A549 (cell line): ENCODE data around the gene RSRC2. TPM values are rescaled to one million over a fixed set of nuclear protein-coding genes. Genes with fewer than 3 reads are reported as not detected.

Experiments used
- ATAC-seq, 2 experiments: fragments of 200-7000 bp in 1 of 2; fragments of >200 bp in 1 of 2; cut with Nextera tagmentation in 1 of 2; cut with Tn5 transposase in 1 of 2; 3 replicates each; pipeline versions ENCODE4 v1.8.0 to v1.9.1; 2018 to 2020; ENCODE audit warnings: mild to moderate bottlenecking in 1 of 2, moderate library complexity in 1 of 2
- CTCF ChIA-PET: fragments of 300-600 bp; sonication (Branson Sonifier 250); formaldehyde crosslinking; extraction: SDS; loops from one replicate; lab custom pipeline; 2021; ENCODE audit warnings: antibody characterized with exemption, inconsistent platforms; lab: Yijun Ruan, JAX
- POLR2A ChIA-PET: fragments of 350-600 bp; formaldehyde crosslinking; extraction: SDS; loops from one replicate; lab custom pipeline; 2021; ENCODE audit warnings: antibody characterized with exemption, inconsistent platforms; lab: Yijun Ruan, JAX
- DNase-seq, 2 experiments: peaks; one replicate each; pipeline versions ENCODE4 v3.0.0 to v3.0.0-alpha.2; 2011 to 2016; ENCODE audit warnings: low read depth in 1 of 2, low spot score in 1 of 2
- FAIRE-seq: peaks from 2 replicates; lab custom pipeline; 2011; peaks lifted over from hg19 to GRCh38; lab: Jason Lieb, UNC
- H3K27ac ChIP-seq, 2 experiments: fragments of >200 bp; sonication (Bioruptor Twin); formaldehyde crosslinking; 3 replicates each; pipeline ENCODE4 v1.5.1; 2016 to 2017
- H3K4me1 ChIP-seq: fragments of >200 bp; sonication (Bioruptor Twin); formaldehyde crosslinking; 3 replicates; pipeline ENCODE4 v1.6.1; 2016
- H3K4me2 ChIP-seq: fragments of >200 bp; sonication (Bioruptor Twin); formaldehyde crosslinking; 3 replicates; pipeline ENCODE4 v1.6.1; 2016
- H3K4me3 ChIP-seq: fragments of >200 bp; sonication (Bioruptor Twin); formaldehyde crosslinking; 3 replicates; pipeline ENCODE4 v1.5.1; 2016
- H3K9me3 ChIP-seq: fragments of >200 bp; sonication (Bioruptor Twin); formaldehyde crosslinking; 3 replicates; pipeline ENCODE4 v1.6.1; 2016
- CEBPB ChIP-seq, 2 experiments: fragments of >200 bp in 1 of 2; sonication (Bioruptor Twin) in 1 of 2; formaldehyde crosslinking in 1 of 2; IDR thresholded peaks; 2 replicates each; pipeline ENCODE4 v1.6.1; 2012 to 2016
- CHD2 ChIP-seq: fragments of 150-350 bp; IDR thresholded peaks from 2 replicates; pipeline ENCODE4 v1.6.1; 2014; ENCODE audit warnings: low read length; ENCODE audit not compliant: partially characterized antibody
- CHD4 ChIP-seq: fragments of 200-600 bp; sonication (generic); IDR thresholded peaks from 2 replicates; pipeline ENCODE4 v1.6.1; 2016; ENCODE audit warnings: antibody characterized with exemption, mild to moderate bottlenecking, borderline replicate concordance
- E2F6 ChIP-seq: IDR thresholded peaks from 2 replicates; pipeline ENCODE4 v1.6.1; 2012; ENCODE audit warnings: low read depth, borderline replicate concordance
- EHF ChIP-seq: fragments of 250-450 bp; sonication (Bioruptor Pico); IDR thresholded peaks from 2 replicates; pipeline ENCODE4 v1.5.0; 2020; ENCODE audit warnings: mild to moderate bottlenecking
- EP300 ChIP-seq, 2 experiments: fragments of >200 bp; sonication (Bioruptor Twin); formaldehyde crosslinking; IDR thresholded peaks; 2 replicates in 1 of 2; 3 replicates in 1 of 2; pipeline ENCODE4 v1.6.1; 2016 to 2017
- FOSB ChIP-seq: fragments of 250-450 bp; sonication (Bioruptor Pico); IDR thresholded peaks from 2 replicates; pipeline ENCODE4 v1.5.0; 2020; ENCODE audit warnings: mild to moderate bottlenecking, moderate library complexity
- FOSL2 ChIP-seq, 2 experiments: fragments of 450-650 bp in 1 of 2; fragments of >200 bp in 1 of 2; sonication (Bioruptor Twin) in 1 of 2; formaldehyde crosslinking; IDR thresholded peaks; 2 replicates each; pipeline versions ENCODE4 v1.5.0 to v1.6.1; 2016 to 2020; ENCODE audit warnings: mild to moderate bottlenecking in 1 of 2, moderate library complexity in 1 of 2
- FOXS1 ChIP-seq: fragments of 250-450 bp; sonication (Bioruptor Pico); IDR thresholded peaks from 2 replicates; pipeline ENCODE4 v1.5.0; 2020; ENCODE audit warnings: mild to moderate bottlenecking, moderate library complexity
- HDAC2 ChIP-seq: fragments of 200-600 bp; sonication (generic); IDR thresholded peaks from 2 replicates; pipeline ENCODE4 v1.6.1; 2016
- HMGXB4 ChIP-seq: fragments of 250-450 bp; sonication (Bioruptor Pico); IDR thresholded peaks from 2 replicates; pipeline ENCODE4 v1.5.0; 2021; ENCODE audit warnings: mild to moderate bottlenecking, moderate library complexity, borderline replicate concordance
- HOXB13 ChIP-seq: fragments of 250-450 bp; sonication (Bioruptor Pico); IDR thresholded peaks from 2 replicates; pipeline ENCODE4 v1.5.0; 2020; ENCODE audit warnings: low read depth, mild to moderate bottlenecking, moderate library complexity
- HOXB5 ChIP-seq: fragments of 250-450 bp; sonication (Bioruptor Pico); IDR thresholded peaks from 2 replicates; pipeline ENCODE4 v1.5.0; 2020; ENCODE audit warnings: mild to moderate bottlenecking, moderate library complexity
- KDM1A ChIP-seq: fragments of 200-600 bp; sonication (generic); IDR thresholded peaks from 2 replicates; pipeline ENCODE4 v1.6.1; 2016; ENCODE audit warnings: low read depth, mild to moderate bottlenecking
- KDM5A ChIP-seq: fragments of 200-600 bp; sonication (generic); IDR thresholded peaks from 2 replicates; pipeline ENCODE4 v1.6.1; 2016; ENCODE audit warnings: antibody characterized with exemption, mild to moderate bottlenecking
- MAFK ChIP-seq: fragments of 450-650 bp; IDR thresholded peaks from 2 replicates; pipeline ENCODE4 v1.6.1; 2014; ENCODE audit not compliant: partially characterized antibody
- MAX ChIP-seq: IDR thresholded peaks from 2 replicates; pipeline ENCODE4 v1.6.1; 2012
- MAZ ChIP-seq: fragments of 150-350 bp; IDR thresholded peaks from 2 replicates; pipeline ENCODE4 v1.6.1; 2014; ENCODE audit warnings: antibody characterized with exemption, low read depth, low read length, borderline replicate concordance
- MYC ChIP-seq: IDR thresholded peaks from 2 replicates; pipeline ENCODE4 v1.6.1; 2012; ENCODE audit warnings: mild to moderate bottlenecking, inconsistent platforms, low read length, improper control_type of control experiment, borderline replicate concordance
- NFE2L2 ChIP-seq: fragments of 150-350 bp; conservative IDR thresholded peaks from 2 replicates; pipeline ENCODE4 v1.6.1; 2014; ENCODE audit warnings: low read length
- NPAS2 ChIP-seq: fragments of 250-450 bp; sonication (Bioruptor Pico); IDR thresholded peaks from 2 replicates; pipeline ENCODE4 v1.8.0; 2022; ENCODE audit warnings: mild to moderate bottlenecking, moderate library complexity, borderline replicate concordance
- PBX3 ChIP-seq: IDR thresholded peaks from 2 replicates; pipeline ENCODE4 v1.6.1; 2012
- PHF8 ChIP-seq: fragments of 200-600 bp; sonication (generic); IDR thresholded peaks from 2 replicates; pipeline ENCODE4 v1.6.1; 2016; ENCODE audit warnings: low read depth, mild to moderate bottlenecking, antibody characterized with exemption, moderate library complexity, borderline replicate concordance
- POLR2A ChIP-seq: IDR thresholded peaks from 2 replicates; pipeline ENCODE4 v1.6.1; 2012; ENCODE audit warnings: mild to moderate bottlenecking, low read length
- POLR2AphosphoS2 ChIP-seq: conservative IDR thresholded peaks from 2 replicates; pipeline ENCODE4 v1.6.1; 2012; ENCODE audit warnings: low read length, improper control_type of control experiment, inconsistent platforms
- RAD21 ChIP-seq, 2 experiments: fragments of >200 bp in 1 of 2; sonication (Bioruptor Twin) in 1 of 2; formaldehyde crosslinking in 1 of 2; IDR thresholded peaks in 1 of 2; conservative IDR thresholded peaks in 1 of 2; 2 replicates in 1 of 2; 3 replicates in 1 of 2; pipeline ENCODE4 v1.6.1; 2012 to 2018; ENCODE audit warnings: inconsistent platforms in 1 of 2
- RCOR1 ChIP-seq: fragments of 150-350 bp; IDR thresholded peaks from 2 replicates; pipeline ENCODE4 v1.6.1; 2014; ENCODE audit warnings: antibody characterized with exemption, low read length, low read depth
- REST ChIP-seq: fragments of 200-600 bp; sonication (generic); IDR thresholded peaks from 2 replicates; pipeline ENCODE4 v1.6.1; 2016; ENCODE audit warnings: antibody characterized with exemption, mild to moderate bottlenecking, moderate library complexity
- RFX5 ChIP-seq: fragments of 450-650 bp; IDR thresholded peaks from 2 replicates; pipeline ENCODE4 v1.7.1; 2014; ENCODE audit warnings: antibody characterized with exemption, mild to moderate bottlenecking, moderate library complexity
- TP53 ChIP-seq: fragments of 250-450 bp; sonication (Bioruptor Pico); IDR thresholded peaks from 2 replicates; pipeline ENCODE4 v1.5.0; 2021; ENCODE audit warnings: mild to moderate bottlenecking, moderate library complexity
- ZC3H11A ChIP-seq: fragments of 450-650 bp; IDR thresholded peaks from 2 replicates; pipeline ENCODE4 v1.6.1; 2014; ENCODE audit warnings: antibody characterized with exemption, mild to moderate bottlenecking
- WGBS: methylation state at CpG from one replicate; pipeline ENCODE4 v1.1.6; 2017; ENCODE audit errors: missing lambda C conversion rate; 5-methylcytosine and 5-hydroxymethylcytosine counted together
- polyA minus RNA-seq: library from RNA; depleted of rRNA, polyadenylated mRNA; stranded (reverse); fragments of >200 nt; gene quantifications from 2 replicates; pipeline ENCODE4 v1.2.3, GENCODE V29; 2011; rRNA and poly(A)+ RNA removed
- polyA plus RNA-seq, 4 experiments: library from polyadenylated mRNA; depleted of rRNA in 3 of 4; stranded (reverse); fragments of >200 nt; fragmentation: RNase III in 1 of 4; extraction: RNeasy Plus Mini Kit Qiagen cat#74134 plus additional on column Dnase treatment in 1 of 4; gene quantifications; 2 replicates in 3 of 4; 3 replicates in 1 of 4; pipeline ENCODE4 v1.2.3, GENCODE V29; 2011 to 2017

The RSRC2 gene
- polyA plus RNA-seq (2011; rRNA removed) (43.0 and 83.3 TPM in 2 replicates), polyA plus RNA-seq (2017; fragmentation: RNase III; extraction: RNeasy Plus Mini Kit Qiagen cat#74134 plus additional on column Dnase treatment) (72.2 to 75.3 TPM (median 72.8 TPM) in 3 replicates), polyA minus RNA-seq (20.0 and 20.8 TPM in 2 replicates)
- 17.7 and 24.0 TPM in 2 replicates for polyA plus RNA-seq (2012; cell fraction: cytosol; rRNA removed)
- 21.8 and 27.1 TPM in 2 replicates for polyA plus RNA-seq (2012; cell fraction: nucleus; rRNA removed)

GRCh38 chr12:122526683-122527477 lies at the start of gene RSRC2, which contains the start of gene KNTC1:
RSRC2 (minus strand) TSS chr12:122526936; CDS start chr12:122526853, 83 bp downstream.
KNTC1 (plus strand) TSS chr12:122527249; CDS start chr12:122530064, 2,815 bp downstream.
- H3K9me3 ChIP-seq, result no peaks in the 10 kb centered on the region
- H3K4me2 ChIP-seq, result peak within 1 kb of the TSS; percentile 83
- WGBS, result 3% methylated on average over 51 of the region's 51 CpGs
- peak within 1 kb of the TSS; percentile 69 for H3K4me3 ChIP-seq
- FAIRE-seq (peak; percentile 97), ATAC-seq (peak; percentile 92 to 93), DNase-seq (peak; percentile 99 to 100)
- ChIA-PET POLR2A (interaction anchor here (0.6 to 2.3 kb wide), 18 partner anchors 8 to 225 kb away, joined by 3 to 53 read pairs (median 4); partner anchors contain the start of genes DENR and ZCCHC8), CTCF (interaction anchor here (1.3 kb wide), 1 partner anchor 127 kb away, joined by 8 read pairs; no protein-coding TSS in a partner anchor)
- peak within 1 kb of the TSS; percentile 95 for H3K27ac ChIP-seq
- peaks cover 28% of the 10 kb centered on the region for H3K4me1 ChIP-seq
- TF ChIP-seq HMGXB4 (peak; percentile 42; the same call in 1 of the 2 replicates), KDM1A (no peak), PHF8 (peak; percentile 99), FOSB (CRISPR knock-in tag) (peak; percentile 57; the same call in 1 of the 2 replicates), CHD2 (peak; percentile 74), TP53 (CRISPR knock-in tag) (0 out of 2 replicates have a peak, but pooled peaks have one; percentile 77), MAZ (peak; percentile 74; the same call in 1 of the 2 replicates), RAD21 (conservative IDR thresholded peaks at IDR 0.05 in 1 of 2, IDR thresholded peaks at IDR 0.05 in 1 of 2) (peak in 1 of 2 experiments; percentile 3; a peak in 1 of 5 replicates), NPAS2 (CRISPR knock-in tag) (no peak), EP300 (IDR thresholded peaks at IDR 0.05) (no peak), REST (peak; percentile 67), POLR2AphosphoS2 (no peak; the same call in 1 of the 2 replicates), HOXB5 (no peak), MYC (peak; percentile 71), KDM5A (peak; percentile 95), RCOR1 (no peak), RFX5 (peak; percentile 63; the same call in 1 of the 2 replicates), HOXB13 (no peak), FOSL2 (IDR thresholded peaks at IDR 0.05) (no peak), FOSL2 (CRISPR knock-in tag; IDR thresholded peaks at IDR 0.05) (peak; percentile 59), FOXS1 (CRISPR knock-in tag) (no peak), HDAC2 (peak; percentile 87; the same call in 1 of the 2 replicates), ZC3H11A (no peak), CHD4 (no peak), MAX (peak; percentile 92), POLR2A (peak; percentile 92), E2F6 (peak; percentile 98), EHF (CRISPR knock-in tag) (0 out of 2 replicates have a peak, but pooled peaks have one; percentile 0), NFE2L2 (no peak), PBX3 (peak; percentile 57; the same call in 1 of the 2 replicates), MAFK (peak; percentile 44), CEBPB (IDR thresholded peaks at IDR 0.05) (peak in 1 of 2 experiments; percentile 69; a peak in 2 of 4 replicates)
